H1 (cell line): ENCODE measurements around the gene SYVN1. TPM values are rescaled to one million over a fixed set of nuclear protein-coding genes. Genes with fewer than 3 reads are reported as not detected.

ENCODE experiments used
- CTCF ChIA-PET: fragments of 300-600 bp; sonication (Branson Sonifier 250); formaldehyde crosslinking; loops from one replicate; lab custom pipeline; 2021; ENCODE audit not compliant: partially characterized antibody; lab: Charles Lee
- POLR2A ChIA-PET: fragments of 300-600 bp; sonication (Branson Sonifier 250); formaldehyde crosslinking; loops from one replicate; lab custom pipeline; 2021; ENCODE audit warnings: inconsistent platforms; ENCODE audit not compliant: partially characterized antibody; lab: Charles Lee
- DNase-seq, 2 experiments: peaks; one replicate each; pipeline versions ENCODE4 v3.0.0 to v3.0.0-alpha.2; 2010 to 2022; ENCODE audit warnings: low spot score in 2 of 2, low read depth in 1 of 2, mixed read lengths in 1 of 2
- FAIRE-seq: peaks from 2 replicates; lab custom pipeline; 2011; peaks lifted over from hg19 to GRCh38; lab: Jason Lieb, UNC
- H2AFZ ChIP-seq: 2 replicates; pipeline ENCODE4 v1.8.1; 2012; ENCODE audit warnings: low read length, inconsistent platforms
- H2AK5ac ChIP-seq: 2 replicates; pipeline ENCODE4 v1.6.1; 2013; ENCODE audit warnings: low read depth, low read length
- H2BK120ac ChIP-seq: replicated peaks from 2 replicates; pipeline ENCODE3; 2013; ENCODE audit warnings: low read depth, low read length, inconsistent platforms
- H2BK12ac ChIP-seq: 2 replicates; pipeline ENCODE4 v1.6.1; 2013; ENCODE audit warnings: low read depth, low read length
- H2BK15ac ChIP-seq: 2 replicates; pipeline ENCODE4 v1.6.1; 2013; ENCODE audit warnings: low read length
- H2BK20ac ChIP-seq: 2 replicates; pipeline ENCODE4 v1.6.1; 2013; ENCODE audit warnings: low read length
- H2BK5ac ChIP-seq: 2 replicates; pipeline ENCODE4 v1.6.1; 2013; ENCODE audit warnings: low read depth, low read length
- H3K14ac ChIP-seq: 2 replicates; pipeline ENCODE4 v1.6.1; 2013; ENCODE audit warnings: inconsistent platforms; ENCODE audit not compliant: insufficient read length
- H3K18ac ChIP-seq: 2 replicates; pipeline ENCODE4 v1.6.1; 2013; ENCODE audit warnings: low read length; ENCODE audit errors: extremely low read depth
- H3K23ac ChIP-seq: 2 replicates; pipeline ENCODE4 v1.6.1; 2013; ENCODE audit warnings: inconsistent platforms; ENCODE audit not compliant: insufficient read length
- H3K23me2 ChIP-seq: 2 replicates; pipeline ENCODE4 v1.6.1; 2013; ENCODE audit warnings: low read depth, low read length
- H3K27ac ChIP-seq: 2 replicates; pipeline ENCODE4 v1.6.1; 2011; ENCODE audit warnings: low read depth, low read length, inconsistent platforms
- H3K27me3 ChIP-seq, 4 experiments: replicated peaks in 1 of 4; 1 replicate in 1 of 4; 2 replicates in 3 of 4; pipeline versions ENCODE4 v1.6.1 to v1.8.1; 2011 to 2013; ENCODE audit warnings: low read length in 3 of 4, mild to moderate bottlenecking in 3 of 4, inconsistent platforms in 2 of 4, mixed read lengths in 2 of 4, moderate library complexity in 1 of 4; ENCODE audit not compliant: control insufficient read depth in 3 of 4, insufficient read depth in 3 of 4; ENCODE audit errors: extremely low read depth in 1 of 4
- H3K36me3 ChIP-seq, 4 experiments: 2 replicates each; pipeline versions ENCODE4 v1.6.1 to v1.8.1; 2011 to 2013; ENCODE audit warnings: mild to moderate bottlenecking in 4 of 4, low read length in 3 of 4, moderate library complexity in 2 of 4, control low read depth in 1 of 4, inconsistent platforms in 1 of 4; ENCODE audit not compliant: insufficient read depth in 4 of 4, control insufficient read depth in 2 of 4
- H3K4ac ChIP-seq: replicated peaks from 2 replicates; pipeline ENCODE3; 2013; ENCODE audit warnings: low read length, low read depth, mixed read lengths, inconsistent platforms; ENCODE audit not compliant: insufficient read length
- H3K4me1 ChIP-seq, 4 experiments: replicated peaks in 1 of 4; 1 replicate in 1 of 4; 2 replicates in 3 of 4; pipeline versions ENCODE4 v1.6.1 to v1.8.1; 2011 to 2013; ENCODE audit warnings: low read length in 3 of 4, inconsistent platforms in 2 of 4, mixed read lengths in 1 of 4; ENCODE audit not compliant: insufficient read depth in 4 of 4, control insufficient read depth in 3 of 4
- H3K4me2 ChIP-seq, 2 experiments: 2 replicates each; pipeline versions ENCODE4 v1.6.1 to v1.8.1; 2011 to 2013; ENCODE audit warnings: low read depth in 2 of 2, low read length in 2 of 2, control low read depth in 1 of 2, inconsistent platforms in 1 of 2, mild to moderate bottlenecking in 1 of 2; ENCODE audit not compliant: insufficient read depth in 1 of 2
- H3K4me3 ChIP-seq, 4 experiments: fragments of 200-600, 300-600 bp in 1 of 4; sonication (generic), shearing (Covaris generic), sonication (Bioruptor Twin) in 1 of 4; 2 replicates each; pipeline versions ENCODE4 v1.5.1 to v1.8.1; 2011 to 2016; ENCODE audit warnings: low read length in 4 of 4, low read depth in 3 of 4, control low read depth in 2 of 4, inconsistent platforms in 2 of 4, mild to moderate bottlenecking in 2 of 4, mixed read lengths in 1 of 4, moderate library complexity in 1 of 4; ENCODE audit not compliant: insufficient read depth in 2 of 4; ENCODE audit errors: extremely low read depth in 1 of 4
- H3K56ac ChIP-seq: replicated peaks from 2 replicates; pipeline ENCODE3; 2013; ENCODE audit warnings: low read depth, mild to moderate bottlenecking, mixed read lengths, low read length, inconsistent platforms; ENCODE audit not compliant: insufficient read length
- H3K79me1 ChIP-seq: 2 replicates; pipeline ENCODE4 v1.6.1; 2013; ENCODE audit warnings: low read depth, low read length, control low read depth
- H3K79me2 ChIP-seq, 2 experiments: 2 replicates each; pipeline versions ENCODE4 v1.6.1 to v1.8.1; 2012 to 2013; ENCODE audit warnings: low read length in 2 of 2, mild to moderate bottlenecking in 2 of 2, inconsistent platforms in 1 of 2; ENCODE audit not compliant: insufficient read depth in 2 of 2, control insufficient read depth in 1 of 2
- H3K9ac ChIP-seq, 4 experiments: replicated peaks in 1 of 4; 1 replicate in 1 of 4; 2 replicates in 3 of 4; pipeline versions ENCODE4 v1.6.1 to v1.8.1; 2011 to 2013; ENCODE audit warnings: low read depth in 3 of 4, low read length in 3 of 4, control low read depth in 2 of 4, mild to moderate bottlenecking in 2 of 4, moderate library complexity in 2 of 4, inconsistent platforms in 1 of 4; ENCODE audit errors: extremely low read depth in 1 of 4
- H3K9me3 ChIP-seq, 2 experiments: 2 replicates each; pipeline versions ENCODE4 v1.6.1 to v1.8.1; 2012 to 2013; ENCODE audit warnings: mild to moderate bottlenecking in 2 of 2, moderate library complexity in 2 of 2, control low read depth in 1 of 2, inconsistent platforms in 1 of 2, low read depth in 1 of 2, low read length in 1 of 2, mixed read lengths in 1 of 2; ENCODE audit not compliant: insufficient read depth in 2 of 2
- H4K20me1 ChIP-seq, 2 experiments: replicated peaks in 1 of 2; 2 replicates each; pipeline versions ENCODE3 to v1.8.1; 2011 to 2013; ENCODE audit warnings: inconsistent platforms in 2 of 2, low read length in 2 of 2, mild to moderate bottlenecking in 1 of 2; ENCODE audit not compliant: insufficient read depth in 2 of 2, control insufficient read depth in 1 of 2
- H4K5ac ChIP-seq: 2 replicates; pipeline ENCODE4 v1.6.1; 2013; ENCODE audit warnings: low read length, low read depth, mixed read lengths, inconsistent platforms; ENCODE audit not compliant: insufficient read length
- H4K8ac ChIP-seq: 2 replicates; pipeline ENCODE4 v1.8.0; 2013; ENCODE audit warnings: mild to moderate bottlenecking, moderate library complexity, low read length, inconsistent platforms; ENCODE audit not compliant: insufficient read depth; ENCODE audit errors: extremely low read depth
- H4K91ac ChIP-seq: replicated peaks from 2 replicates; pipeline ENCODE3; 2013; ENCODE audit warnings: low read length, mixed read lengths, inconsistent platforms; ENCODE audit not compliant: insufficient read length
- SRF ChIP-seq: IDR thresholded peaks from 2 replicates; pipeline ENCODE4 v1.6.1; 2011; ENCODE audit warnings: mild to moderate bottlenecking, low read depth, low read length, moderate library complexity
- WGBS, 2 experiments: shearing (Covaris generic) in 1 of 2; methylation state at CpG; one replicate each; pipeline versions ENCODE4 v1.1.6 to v1.1.7; 2013 to 2015; ENCODE audit warnings: low lambda C conversion rate in 2 of 2, mixed read lengths in 2 of 2, inconsistent platforms in 1 of 2, low coverage in 1 of 2, missing lambda C conversion rate in 1 of 2; ENCODE audit not compliant: insufficient replicate concordance in 2 of 2, insufficient coverage in 1 of 2, insufficient read length in 1 of 2; ENCODE audit errors: extremely low coverage in 1 of 2, missing lambda C conversion rate in 1 of 2; 5-methylcytosine and 5-hydroxymethylcytosine counted together
- polyA plus RNA-seq, 7 experiments: library from polyadenylated mRNA; depleted of rRNA in 3 of 7; stranded (reverse) in 5 of 7; unstranded in 2 of 7; fragments of >200 nt in 5 of 7; fragments of 200-250 nt in 2 of 7; gene quantifications; 1 replicate in 5 of 7; 2 replicates in 1 of 7; 4 replicates in 1 of 7; pipeline versions ENCODE4 v1.2.1 to v1.2.3, GENCODE V29; 2011 to 2013; ENCODE audit warnings: missing spikeins in 2 of 7, mixed read lengths in 2 of 7
- total RNA-seq: library from RNA; stranded (reverse); fragmentation: NEBNext Ultra II Directional; extraction: Animal tissue kit (Norgen Biotek cat#: 25700); gene quantifications from 2 replicates; pipeline ENCODE4 v1.2.1, GENCODE V29; 2021

SYVN1 gene
- total and polyA plus RNA-seq, 2 of the 8 experiments (the other 6 are each of a cell fraction or from before 2014, with no cell fraction given): 27.8 to 29.4 TPM

DNA sequence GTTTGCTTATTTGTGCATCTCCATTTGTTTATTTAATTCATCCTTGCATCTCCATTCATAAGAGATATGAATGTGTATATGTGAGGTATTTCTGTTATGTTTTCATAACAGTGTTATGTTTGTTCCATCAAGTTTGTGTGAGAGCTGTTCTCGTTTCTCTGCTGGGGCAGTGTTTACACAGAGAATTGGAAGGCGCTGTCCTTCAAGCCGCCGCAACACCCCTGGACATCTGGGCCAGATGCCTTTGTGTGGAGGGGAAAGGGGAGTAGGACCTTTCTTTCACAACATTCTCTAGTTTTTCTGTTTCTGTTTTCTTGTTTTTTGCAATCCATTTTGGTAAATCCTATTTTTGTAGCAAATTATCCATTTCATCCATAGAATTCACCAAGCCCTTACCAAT lies 29.7 kb downstream of the SYVN1 start:
- Histone ChIP-seq H2BK5ac (no peak overlapping the region), H2BK12ac (no peak overlapping the region), H3K79me2 (no peaks in the 10 kb centered on the region; a peak in 1 of 4 replicates), H2BK15ac (no peak overlapping the region), H3K23ac (no peak overlapping the region), H3K27ac (no peak overlapping the region), H3K14ac (no peak overlapping the region), H3K9ac (no peak overlapping the region), H2AFZ (no peak overlapping the region), H4K5ac (no peak overlapping the region), H4K8ac (no peak overlapping the region), H3K79me1 (peaks cover 3% of the 10 kb centered on the region; the same call in 1 of the 2 replicates), H2BK20ac (no peak overlapping the region), H3K4me1 (no peaks in the 10 kb centered on the region), H3K4ac (no peak overlapping the region), H3K56ac (no peak overlapping the region), H3K18ac (no peak overlapping the region), H3K23me2 (no peaks in the 10 kb centered on the region), H3K4me3 (no peak overlapping the region), H3K9me3 (no peaks in the 10 kb centered on the region), H3K4me2 (no peak overlapping the region), H4K20me1 (peaks cover 0 to 12% of the 10 kb centered on the region in 2 experiments), H2AK5ac (no peak overlapping the region), H3K36me3 (peaks cover 0 to 13% (median 0%) of the 10 kb centered on the region in 4 experiments; a peak in 2 of 8 replicates), H4K91ac (no peak overlapping the region), H2BK120ac (no peak overlapping the region), H3K27me3 (no peaks in the 10 kb centered on the region)
- no peak for DNase-seq
- 96% methylated on average over 4 of the region's 4 CpGs; no CpG with 5 or more reads in 1 of the 2 experiments for WGBS, 2 experiments
- no peak for TF ChIP-seq SRF
- POLR2A ChIA-PET: interaction anchor here (1.7 to 3.7 kb wide), 3 partner anchors 7 to 12 kb away, joined by 5 to 31 read pairs (median 10); partner anchors contain the start of genes TM7SF2, VPS51 and ZNHIT2
- FAIRE-seq: no peak
- CTCF ChIA-PET: no interaction called here
